ENCODE data around the gene GNG7.

GRCh38 chr19:2717638-2718541, 15.4 kb upstream of the GNG7 start:
- no peak for TF ChIP-seq POLR2A (IDR thresholded peaks at IDR 0.05)
- no peak for TF ChIP-seq CTCF (IDR thresholded peaks at IDR 0.05)
